H1 (cell line): ENCODE data around the gene PDCD6IP. TPM values are rescaled to one million over a fixed set of nuclear protein-coding genes. Genes with fewer than 3 reads are reported as not detected.

Experiments
- CTCF ChIA-PET: fragments of 300-600 bp; sonication (Branson Sonifier 250); formaldehyde crosslinking; loops from one replicate; lab custom pipeline; 2021; ENCODE audit not compliant: partially characterized antibody; lab: Charles Lee
- POLR2A ChIA-PET: fragments of 300-600 bp; sonication (Branson Sonifier 250); formaldehyde crosslinking; loops from one replicate; lab custom pipeline; 2021; ENCODE audit warnings: inconsistent platforms; ENCODE audit not compliant: partially characterized antibody; lab: Charles Lee
- DNase-seq, 2 experiments: peaks; one replicate each; pipeline versions ENCODE4 v3.0.0 to v3.0.0-alpha.2; 2010 to 2022; ENCODE audit warnings: low spot score in 2 of 2, low read depth in 1 of 2, mixed read lengths in 1 of 2
- FAIRE-seq: peaks from 2 replicates; lab custom pipeline; 2011; peaks lifted over from hg19 to GRCh38; lab: Jason Lieb, UNC
- H2AFZ ChIP-seq: 2 replicates; pipeline ENCODE4 v1.8.1; 2012; ENCODE audit warnings: low read length, inconsistent platforms
- H2AK5ac ChIP-seq: 2 replicates; pipeline ENCODE4 v1.6.1; 2013; ENCODE audit warnings: low read depth, low read length
- H2BK120ac ChIP-seq: replicated peaks from 2 replicates; pipeline ENCODE3; 2013; ENCODE audit warnings: low read depth, low read length, inconsistent platforms
- H2BK12ac ChIP-seq: 2 replicates; pipeline ENCODE4 v1.6.1; 2013; ENCODE audit warnings: low read depth, low read length
- H2BK15ac ChIP-seq: 2 replicates; pipeline ENCODE4 v1.6.1; 2013; ENCODE audit warnings: low read length
- H2BK20ac ChIP-seq: 2 replicates; pipeline ENCODE4 v1.6.1; 2013; ENCODE audit warnings: low read length
- H2BK5ac ChIP-seq: 2 replicates; pipeline ENCODE4 v1.6.1; 2013; ENCODE audit warnings: low read depth, low read length
- H3K14ac ChIP-seq: 2 replicates; pipeline ENCODE4 v1.6.1; 2013; ENCODE audit warnings: inconsistent platforms; ENCODE audit not compliant: insufficient read length
- H3K18ac ChIP-seq: 2 replicates; pipeline ENCODE4 v1.6.1; 2013; ENCODE audit warnings: low read length; ENCODE audit errors: extremely low read depth
- H3K23ac ChIP-seq: 2 replicates; pipeline ENCODE4 v1.6.1; 2013; ENCODE audit warnings: inconsistent platforms; ENCODE audit not compliant: insufficient read length
- H3K23me2 ChIP-seq: 2 replicates; pipeline ENCODE4 v1.6.1; 2013; ENCODE audit warnings: low read depth, low read length
- H3K27ac ChIP-seq: 2 replicates; pipeline ENCODE4 v1.6.1; 2011; ENCODE audit warnings: low read depth, low read length, inconsistent platforms
- H3K27me3 ChIP-seq, 4 experiments: replicated peaks in 1 of 4; 1 replicate in 1 of 4; 2 replicates in 3 of 4; pipeline versions ENCODE4 v1.6.1 to v1.8.1; 2011 to 2013; ENCODE audit warnings: low read length in 3 of 4, mild to moderate bottlenecking in 3 of 4, inconsistent platforms in 2 of 4, mixed read lengths in 2 of 4, moderate library complexity in 1 of 4; ENCODE audit not compliant: control insufficient read depth in 3 of 4, insufficient read depth in 3 of 4; ENCODE audit errors: extremely low read depth in 1 of 4
- H3K36me3 ChIP-seq, 4 experiments: 2 replicates each; pipeline versions ENCODE4 v1.6.1 to v1.8.1; 2011 to 2013; ENCODE audit warnings: mild to moderate bottlenecking in 4 of 4, low read length in 3 of 4, moderate library complexity in 2 of 4, control low read depth in 1 of 4, inconsistent platforms in 1 of 4; ENCODE audit not compliant: insufficient read depth in 4 of 4, control insufficient read depth in 2 of 4
- H3K4ac ChIP-seq: replicated peaks from 2 replicates; pipeline ENCODE3; 2013; ENCODE audit warnings: low read length, low read depth, mixed read lengths, inconsistent platforms; ENCODE audit not compliant: insufficient read length
- H3K4me1 ChIP-seq, 4 experiments: replicated peaks in 1 of 4; 1 replicate in 1 of 4; 2 replicates in 3 of 4; pipeline versions ENCODE4 v1.6.1 to v1.8.1; 2011 to 2013; ENCODE audit warnings: low read length in 3 of 4, inconsistent platforms in 2 of 4, mixed read lengths in 1 of 4; ENCODE audit not compliant: insufficient read depth in 4 of 4, control insufficient read depth in 3 of 4
- H3K4me2 ChIP-seq, 2 experiments: 2 replicates each; pipeline versions ENCODE4 v1.6.1 to v1.8.1; 2011 to 2013; ENCODE audit warnings: low read depth in 2 of 2, low read length in 2 of 2, control low read depth in 1 of 2, inconsistent platforms in 1 of 2, mild to moderate bottlenecking in 1 of 2; ENCODE audit not compliant: insufficient read depth in 1 of 2
- H3K4me3 ChIP-seq, 4 experiments: fragments of 200-600, 300-600 bp in 1 of 4; sonication (generic), shearing (Covaris generic), sonication (Bioruptor Twin) in 1 of 4; 2 replicates each; pipeline versions ENCODE4 v1.5.1 to v1.8.1; 2011 to 2016; ENCODE audit warnings: low read length in 4 of 4, low read depth in 3 of 4, control low read depth in 2 of 4, inconsistent platforms in 2 of 4, mild to moderate bottlenecking in 2 of 4, mixed read lengths in 1 of 4, moderate library complexity in 1 of 4; ENCODE audit not compliant: insufficient read depth in 2 of 4; ENCODE audit errors: extremely low read depth in 1 of 4
- H3K56ac ChIP-seq: replicated peaks from 2 replicates; pipeline ENCODE3; 2013; ENCODE audit warnings: low read depth, mild to moderate bottlenecking, mixed read lengths, low read length, inconsistent platforms; ENCODE audit not compliant: insufficient read length
- H3K79me1 ChIP-seq: 2 replicates; pipeline ENCODE4 v1.6.1; 2013; ENCODE audit warnings: low read depth, low read length, control low read depth
- H3K79me2 ChIP-seq, 2 experiments: 2 replicates each; pipeline versions ENCODE4 v1.6.1 to v1.8.1; 2012 to 2013; ENCODE audit warnings: low read length in 2 of 2, mild to moderate bottlenecking in 2 of 2, inconsistent platforms in 1 of 2; ENCODE audit not compliant: insufficient read depth in 2 of 2, control insufficient read depth in 1 of 2
- H3K9ac ChIP-seq, 4 experiments: replicated peaks in 1 of 4; 1 replicate in 1 of 4; 2 replicates in 3 of 4; pipeline versions ENCODE4 v1.6.1 to v1.8.1; 2011 to 2013; ENCODE audit warnings: low read depth in 3 of 4, low read length in 3 of 4, control low read depth in 2 of 4, mild to moderate bottlenecking in 2 of 4, moderate library complexity in 2 of 4, inconsistent platforms in 1 of 4; ENCODE audit errors: extremely low read depth in 1 of 4
- H3K9me3 ChIP-seq, 2 experiments: 2 replicates each; pipeline versions ENCODE4 v1.6.1 to v1.8.1; 2012 to 2013; ENCODE audit warnings: mild to moderate bottlenecking in 2 of 2, moderate library complexity in 2 of 2, control low read depth in 1 of 2, inconsistent platforms in 1 of 2, low read depth in 1 of 2, low read length in 1 of 2, mixed read lengths in 1 of 2; ENCODE audit not compliant: insufficient read depth in 2 of 2
- H4K20me1 ChIP-seq, 2 experiments: replicated peaks in 1 of 2; 2 replicates each; pipeline versions ENCODE3 to v1.8.1; 2011 to 2013; ENCODE audit warnings: inconsistent platforms in 2 of 2, low read length in 2 of 2, mild to moderate bottlenecking in 1 of 2; ENCODE audit not compliant: insufficient read depth in 2 of 2, control insufficient read depth in 1 of 2
- H4K5ac ChIP-seq: 2 replicates; pipeline ENCODE4 v1.6.1; 2013; ENCODE audit warnings: low read length, low read depth, mixed read lengths, inconsistent platforms; ENCODE audit not compliant: insufficient read length
- H4K8ac ChIP-seq: 2 replicates; pipeline ENCODE4 v1.8.0; 2013; ENCODE audit warnings: mild to moderate bottlenecking, moderate library complexity, low read length, inconsistent platforms; ENCODE audit not compliant: insufficient read depth; ENCODE audit errors: extremely low read depth
- H4K91ac ChIP-seq: replicated peaks from 2 replicates; pipeline ENCODE3; 2013; ENCODE audit warnings: low read length, mixed read lengths, inconsistent platforms; ENCODE audit not compliant: insufficient read length
- BRCA1 ChIP-seq: IDR thresholded peaks from 2 replicates; pipeline ENCODE4 v1.6.1; 2012; ENCODE audit warnings: low read depth, low read length, improper control_type of control experiment
- E2F6 ChIP-seq: IDR thresholded peaks from 2 replicates; pipeline ENCODE4 v1.6.1; 2012; ENCODE audit warnings: inconsistent platforms
- NANOG ChIP-seq: IDR thresholded peaks from 2 replicates; pipeline ENCODE4 v1.6.1; 2011; ENCODE audit warnings: low read length, low read depth, mild to moderate bottlenecking, inconsistent platforms; ENCODE audit not compliant: insufficient read depth, poor library complexity, severe bottlenecking
- NRF1 ChIP-seq: IDR thresholded peaks from 2 replicates; pipeline ENCODE4 v1.6.1; 2011; ENCODE audit warnings: mild to moderate bottlenecking, low read depth, low read length, improper control_type of control experiment
- POLR2AphosphoS5 ChIP-seq: IDR thresholded peaks from 2 replicates; pipeline ENCODE4 v1.6.1; 2011; ENCODE audit warnings: low read depth, low read length
- POU5F1 ChIP-seq: IDR thresholded peaks from 2 replicates; pipeline ENCODE4 v1.6.1; 2011; ENCODE audit warnings: low read depth, mild to moderate bottlenecking, low read length, moderate library complexity
- RAD21 ChIP-seq, 2 experiments: IDR thresholded peaks in 1 of 2; conservative IDR thresholded peaks in 1 of 2; 2 replicates each; pipeline ENCODE4 v1.6.1; 2011; ENCODE audit warnings: low read depth in 2 of 2, low read length in 2 of 2, improper control_type of control experiment in 1 of 2, inconsistent platforms in 1 of 2, mild to moderate bottlenecking in 1 of 2, moderate library complexity in 1 of 2
- SIN3A ChIP-seq, 2 experiments: IDR thresholded peaks in 1 of 2; conservative IDR thresholded peaks in 1 of 2; 2 replicates each; pipeline ENCODE4 v1.6.1; 2011 to 2012; ENCODE audit warnings: low read length in 2 of 2, improper control_type of control experiment in 1 of 2, low read depth in 1 of 2, mild to moderate bottlenecking in 1 of 2
- SIX5 ChIP-seq: IDR thresholded peaks from 2 replicates; pipeline ENCODE4 v1.6.1; 2011; ENCODE audit warnings: mild to moderate bottlenecking, low read depth, low read length
- SP2 ChIP-seq: IDR thresholded peaks from 2 replicates; pipeline ENCODE4 v1.6.1; 2012; ENCODE audit warnings: mild to moderate bottlenecking, low read length, inconsistent platforms
- TAF1 ChIP-seq: IDR thresholded peaks from 2 replicates; pipeline ENCODE4 v1.6.1; 2011; ENCODE audit warnings: mild to moderate bottlenecking, low read depth, low read length
- TEAD4 ChIP-seq: IDR thresholded peaks from 2 replicates; pipeline ENCODE4 v1.6.1; 2012; ENCODE audit warnings: low read depth, low read length, inconsistent platforms, mixed read lengths
- WGBS, 2 experiments: shearing (Covaris generic) in 1 of 2; methylation state at CpG; one replicate each; pipeline versions ENCODE4 v1.1.6 to v1.1.7; 2013 to 2015; ENCODE audit warnings: low lambda C conversion rate in 2 of 2, mixed read lengths in 2 of 2, inconsistent platforms in 1 of 2, low coverage in 1 of 2, missing lambda C conversion rate in 1 of 2; ENCODE audit not compliant: insufficient replicate concordance in 2 of 2, insufficient coverage in 1 of 2, insufficient read length in 1 of 2; ENCODE audit errors: extremely low coverage in 1 of 2, missing lambda C conversion rate in 1 of 2; 5-methylcytosine and 5-hydroxymethylcytosine counted together
- polyA plus RNA-seq, 7 experiments: library from polyadenylated mRNA; depleted of rRNA in 3 of 7; stranded (reverse) in 5 of 7; unstranded in 2 of 7; fragments of >200 nt in 5 of 7; fragments of 200-250 nt in 2 of 7; gene quantifications; 1 replicate in 5 of 7; 2 replicates in 1 of 7; 4 replicates in 1 of 7; pipeline versions ENCODE4 v1.2.1 to v1.2.3, GENCODE V29; 2011 to 2013; ENCODE audit warnings: missing spikeins in 2 of 7, mixed read lengths in 2 of 7
- total RNA-seq: library from RNA; stranded (reverse); fragmentation: NEBNext Ultra II Directional; extraction: Animal tissue kit (Norgen Biotek cat#: 25700); gene quantifications from 2 replicates; pipeline ENCODE4 v1.2.1, GENCODE V29; 2021

The PDCD6IP gene
- total and polyA plus RNA-seq, 2 of the 8 experiments (the other 6 are each of a cell fraction or from before 2014, with no cell fraction given): 61.7 to 155 TPM

- POLR2A ChIA-PET: no interaction called here
- H3K4me1 ChIP-seq: no peaks in the 10 kb centered on the region
- H3K9ac ChIP-seq: no peak overlapping the region
- no peak overlapping the region for H3K4ac ChIP-seq
- no peak overlapping the region for H3K27ac ChIP-seq
- FAIRE-seq (no peak), DNase-seq (no peak)
- no peak overlapping the region for H3K23ac ChIP-seq
- H2BK5ac ChIP-seq: no peak overlapping the region
- no peak overlapping the region for H4K5ac ChIP-seq
- H3K56ac ChIP-seq: no peak overlapping the region
- no peak overlapping the region for H4K91ac ChIP-seq
- no peaks in the 10 kb centered on the region for H3K36me3 ChIP-seq
- H2BK20ac ChIP-seq: no peak overlapping the region
- no peak overlapping the region for H3K4me3 ChIP-seq
- no peak overlapping the region for H3K18ac ChIP-seq
- H3K27me3 ChIP-seq: no peaks in the 10 kb centered on the region
- H3K79me2 ChIP-seq: no peaks in the 10 kb centered on the region
- no peak overlapping the region for H2BK12ac ChIP-seq
- no peaks in the 10 kb centered on the region for H3K9me3 ChIP-seq
- H3K4me2 ChIP-seq: no peak overlapping the region
- H2BK15ac ChIP-seq: no peak overlapping the region
- no peak overlapping the region for H2BK120ac ChIP-seq
- H2AK5ac ChIP-seq: no peak overlapping the region
- H4K8ac ChIP-seq: no peak overlapping the region
- H3K23me2 ChIP-seq: no peaks in the 10 kb centered on the region
- 88% methylated on average over 6 of the region's 6 CpGs; no CpG with 5 or more reads in 1 of the 2 experiments for WGBS, 2 experiments
- CTCF ChIA-PET: no interaction called here
- no peak overlapping the region for H3K14ac ChIP-seq
- no peaks in the 10 kb centered on the region for H3K79me1 ChIP-seq
- no peak overlapping the region for H2AFZ ChIP-seq
- no peaks in the 10 kb centered on the region for H4K20me1 ChIP-seq
- no peak for TF ChIP-seq NANOG
- TF ChIP-seq POU5F1: no peak
- TF ChIP-seq SIX5: no peak
- TF ChIP-seq E2F6: no peak
- no peak for TF ChIP-seq SP2
- no peak for TF ChIP-seq TAF1
- TF ChIP-seq RAD21 (IDR thresholded peaks at IDR 0.05 in 1 of 2, conservative IDR thresholded peaks at IDR 0.05 in 1 of 2; ENCODE audit: low read depth in 2 of 2, low read length in 2 of 2): no peak
- no peak for TF ChIP-seq SIN3A (conservative IDR thresholded peaks at IDR 0.05 in 1 of 2, IDR thresholded peaks at IDR 0.05 in 1 of 2; ENCODE audit: low read depth in 1 of 2, low read length in 2 of 2)
- no peak for TF ChIP-seq NRF1
- TF ChIP-seq TEAD4: no peak
- TF ChIP-seq POLR2AphosphoS5: no peak
- TF ChIP-seq BRCA1: no peak
Observed at GRCh38 chr3:33901862-33902563, 103.6 kb downstream of the PDCD6IP start.
